IPS DF 19.7 (cell line): ENCODE data around the gene AADACL4.
"Not testable (repeated sequence)": the region's sequence is repeated elsewhere in the genome, so short reads cannot be mapped to it uniquely, and the experiment has no call there.

Experiments used
- DNase-seq: peaks from one replicate; pipeline ENCODE4 v3.0.0-alpha.2; 2013; ENCODE audit warnings: low read depth, low spot score

Gene AADACL4

GRCh38 chr1:12712076-12712475 is 68.2 kb downstream of the AADACL4 start:
- DNase-seq, result no peak

- no peak for DNase-seq
Observed at GRCh38 chr1:12712929-12713328, 69.0 kb downstream of the AADACL4 start.

GRCh38 chr1:12713651-12714050 is 69.8 kb downstream of the AADACL4 start:
- DNase-seq, result not testable (repeated sequence)

- no peak for DNase-seq
Observed at GRCh38 chr1:12714710-12715475, 71.0 kb downstream of the AADACL4 start.

GRCh38 chr1:12715896-12716437 is 72.1 kb downstream of the AADACL4 start, which contains the start of gene AADACL3:
AADACL3 (plus strand) TSS chr1:12716110; CDS start chr1:12716177, 67 bp downstream.
- no peak for DNase-seq
